Muscle layer of duodenum (tissue), 2 donors: Measurements from ENCODE around the gene LHFPL3.

Experiments
- H3K27ac ChIP-seq: one replicate; pipeline ENCODE4 v1.7.0; 2013; ENCODE audit warnings: mild to moderate bottlenecking, low read length
- H3K27me3 ChIP-seq: one replicate; pipeline ENCODE4 v1.7.0; 2013; ENCODE audit warnings: low read depth, mild to moderate bottlenecking, control low read depth, low read length
- H3K36me3 ChIP-seq, 2 donors: one replicate each; pipeline ENCODE4 v1.7.0; 2013; ENCODE audit warnings: low read length in 2 of 2, control low read depth in 1 of 2, mild to moderate bottlenecking in 1 of 2; ENCODE audit not compliant: insufficient read depth in 2 of 2, control insufficient read depth in 1 of 2
- H3K4me1 ChIP-seq, 2 donors: one replicate each; pipeline ENCODE4 v1.7.0; 2013; ENCODE audit warnings: low read length in 2 of 2, mild to moderate bottlenecking in 2 of 2, control low read depth in 1 of 2, moderate library complexity in 1 of 2; ENCODE audit not compliant: insufficient read depth in 2 of 2, control insufficient read depth in 1 of 2
- H3K4me3 ChIP-seq, 2 donors: one replicate each; pipeline ENCODE4 v1.7.0; 2013; ENCODE audit warnings: low read length in 2 of 2, low read depth in 1 of 2, mild to moderate bottlenecking in 1 of 2
- H3K9me3 ChIP-seq, 2 donors: one replicate each; pipeline ENCODE4 v1.7.0; 2013; ENCODE audit warnings: low read length in 2 of 2, control low read depth in 1 of 2, mild to moderate bottlenecking in 1 of 2; ENCODE audit not compliant: control insufficient read depth in 1 of 2
- donor health status: healthy.

The LHFPL3 gene

GRCh38 chr7:104431930-104432329 lies 103.5 kb downstream of the LHFPL3 start:
- Histone ChIP-seq H3K27ac (no peak overlapping the region), H3K4me1 (no peaks in the 10 kb centered on the region), H3K36me3 (no peaks in the 10 kb centered on the region), H3K27me3 (no peaks in the 10 kb centered on the region), H3K9me3 (no peaks in the 10 kb centered on the region), H3K4me3 (no peak overlapping the region)

- Histone ChIP-seq H3K27me3 (no peaks in the 10 kb centered on the region), H3K36me3 (no peaks in the 10 kb centered on the region), H3K9me3 (no peaks in the 10 kb centered on the region), H3K4me1 (no peaks in the 10 kb centered on the region), H3K27ac (no peak overlapping the region), H3K4me3 (no peak overlapping the region)
These were observed 105.7 kb downstream of the LHFPL3 start for GRCh38 chr7:104434129-104434528.

GRCh38 chr7:104442481-104442880 lies 114.1 kb downstream of the LHFPL3 start:
- H3K4me3 ChIP-seq = no peak overlapping the region

GRCh38 chr7:104444017-104444416 lies 115.6 kb downstream of the LHFPL3 start:
- Histone ChIP-seq H3K9me3 (no peaks in the 10 kb centered on the region), H3K36me3 (no peaks in the 10 kb centered on the region), H3K4me1 (no peaks in the 10 kb centered on the region), H3K4me3 (no peak overlapping the region), H3K27me3 (no peaks in the 10 kb centered on the region), H3K27ac (no peak overlapping the region)

More at GRCh38 chr7:104442481-104442880, 114.1 kb downstream of the LHFPL3 start:
- no peaks in the 10 kb centered on the region for H3K36me3 ChIP-seq
- no peaks in the 10 kb centered on the region for H3K27me3 ChIP-seq
- H3K9me3 ChIP-seq = no peaks in the 10 kb centered on the region
- H3K4me1 ChIP-seq = no peaks in the 10 kb centered on the region
- no peak overlapping the region for H3K27ac ChIP-seq

- no peak overlapping the region for H3K4me3 ChIP-seq
- H3K4me1 ChIP-seq = no peaks in the 10 kb centered on the region
- H3K27ac ChIP-seq = no peak overlapping the region
- no peaks in the 10 kb centered on the region for H3K27me3 ChIP-seq
- no peaks in the 10 kb centered on the region for H3K9me3 ChIP-seq
- H3K36me3 ChIP-seq = no peaks in the 10 kb centered on the region
These were observed 117.0 kb downstream of the LHFPL3 start for GRCh38 chr7:104445393-104445792.

GRCh38 chr7:104450861-104451260 lies 122.5 kb downstream of the LHFPL3 start:
- H3K36me3 ChIP-seq = no peaks in the 10 kb centered on the region
- no peaks in the 10 kb centered on the region for H3K4me1 ChIP-seq
- H3K27me3 ChIP-seq = no peaks in the 10 kb centered on the region
- no peaks in the 10 kb centered on the region for H3K9me3 ChIP-seq
- H3K27ac ChIP-seq = no peak overlapping the region
- H3K4me3 ChIP-seq = no peak overlapping the region

GRCh38 chr7:104453190-104453589 lies 124.8 kb downstream of the LHFPL3 start:
- H3K27me3 ChIP-seq = no peaks in the 10 kb centered on the region
- H3K4me3 ChIP-seq = no peak overlapping the region
- H3K4me1 ChIP-seq = no peaks in the 10 kb centered on the region
- H3K9me3 ChIP-seq = no peaks in the 10 kb centered on the region
- no peak overlapping the region for H3K27ac ChIP-seq
- H3K36me3 ChIP-seq = no peaks in the 10 kb centered on the region

GRCh38 chr7:104458875-104459274 lies 130.5 kb downstream of the LHFPL3 start:
- no peak overlapping the region for H3K4me3 ChIP-seq
- H3K27me3 ChIP-seq = no peaks in the 10 kb centered on the region
- peaks cover 0 to 14% of the 10 kb centered on the region in 2 donors for H3K9me3 ChIP-seq
- H3K27ac ChIP-seq = no peak overlapping the region
- no peaks in the 10 kb centered on the region for H3K36me3 ChIP-seq
- no peaks in the 10 kb centered on the region for H3K4me1 ChIP-seq

- H3K36me3 ChIP-seq = no peaks in the 10 kb centered on the region
- no peaks in the 10 kb centered on the region for H3K27me3 ChIP-seq
- no peak overlapping the region for H3K27ac ChIP-seq
- H3K4me1 ChIP-seq = no peaks in the 10 kb centered on the region
- no peak overlapping the region for H3K4me3 ChIP-seq
- H3K9me3 ChIP-seq = peaks cover 0 to 4% of the 10 kb centered on the region in 2 donors
These were observed 140.9 kb downstream of the LHFPL3 start for GRCh38 chr7:104469166-104469820.

GRCh38 chr7:104480529-104480928 lies 152.1 kb downstream of the LHFPL3 start:
- H3K27me3 ChIP-seq = no peaks in the 10 kb centered on the region

GRCh38 chr7:104482362-104483037 lies 154.1 kb downstream of the LHFPL3 start:
- H3K4me3 ChIP-seq = no peak overlapping the region
- no peaks in the 10 kb centered on the region for H3K4me1 ChIP-seq
- H3K27ac ChIP-seq = no peak overlapping the region
- no peaks in the 10 kb centered on the region for H3K9me3 ChIP-seq
- no peaks in the 10 kb centered on the region for H3K27me3 ChIP-seq
- H3K36me3 ChIP-seq = no peaks in the 10 kb centered on the region

More at GRCh38 chr7:104480529-104480928, 152.1 kb downstream of the LHFPL3 start:
- no peaks in the 10 kb centered on the region for H3K9me3 ChIP-seq
- no peak overlapping the region for H3K27ac ChIP-seq
- no peak overlapping the region for H3K4me3 ChIP-seq
- H3K36me3 ChIP-seq = no peaks in the 10 kb centered on the region
- no peaks in the 10 kb centered on the region for H3K4me1 ChIP-seq

GRCh38 chr7:104486931-104487330 lies 158.5 kb downstream of the LHFPL3 start:
- Histone ChIP-seq H3K27me3 (no peaks in the 10 kb centered on the region), H3K27ac (no peak overlapping the region), H3K36me3 (no peaks in the 10 kb centered on the region), H3K4me1 (no peaks in the 10 kb centered on the region), H3K4me3 (no peak overlapping the region), H3K9me3 (no peaks in the 10 kb centered on the region)
